Measurements from ENCODE around the gene RPTOR.
"Not testable (repeated sequence)": the region's sequence is repeated elsewhere in the genome, so short reads cannot be mapped to it uniquely, and the experiment has no call there.

The RPTOR gene

DNA sequence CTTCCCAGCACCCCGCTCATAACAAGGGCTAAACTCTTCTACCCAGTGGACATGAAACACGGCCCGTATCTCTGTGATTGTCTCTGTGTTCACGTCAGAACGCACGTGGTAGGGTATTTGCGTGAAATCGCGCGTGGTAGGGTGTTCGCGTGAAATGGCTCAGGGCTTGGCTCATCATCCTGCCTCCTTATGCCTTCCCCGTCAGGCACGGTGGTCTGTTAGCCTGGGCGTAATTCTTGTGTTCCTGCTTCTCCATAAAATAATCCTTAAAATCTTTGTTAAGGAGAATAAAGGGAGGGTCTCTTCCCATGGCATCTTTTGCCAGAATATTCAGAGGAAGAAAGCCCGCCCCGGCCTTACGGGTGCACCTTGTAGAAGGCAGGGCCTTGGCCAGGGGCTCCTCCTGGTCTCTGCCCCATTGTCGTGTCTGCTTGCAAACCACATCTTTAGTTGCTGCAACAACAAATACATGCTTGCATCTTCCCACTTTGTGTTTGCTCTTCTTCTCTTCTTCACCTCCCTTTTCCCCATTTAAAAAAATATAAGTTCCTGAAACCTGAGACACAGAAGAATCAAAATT is 330.3 kb downstream of the RPTOR start:
- no peak for DNase-seq
- TF ChIP-seq, protein P1, sequence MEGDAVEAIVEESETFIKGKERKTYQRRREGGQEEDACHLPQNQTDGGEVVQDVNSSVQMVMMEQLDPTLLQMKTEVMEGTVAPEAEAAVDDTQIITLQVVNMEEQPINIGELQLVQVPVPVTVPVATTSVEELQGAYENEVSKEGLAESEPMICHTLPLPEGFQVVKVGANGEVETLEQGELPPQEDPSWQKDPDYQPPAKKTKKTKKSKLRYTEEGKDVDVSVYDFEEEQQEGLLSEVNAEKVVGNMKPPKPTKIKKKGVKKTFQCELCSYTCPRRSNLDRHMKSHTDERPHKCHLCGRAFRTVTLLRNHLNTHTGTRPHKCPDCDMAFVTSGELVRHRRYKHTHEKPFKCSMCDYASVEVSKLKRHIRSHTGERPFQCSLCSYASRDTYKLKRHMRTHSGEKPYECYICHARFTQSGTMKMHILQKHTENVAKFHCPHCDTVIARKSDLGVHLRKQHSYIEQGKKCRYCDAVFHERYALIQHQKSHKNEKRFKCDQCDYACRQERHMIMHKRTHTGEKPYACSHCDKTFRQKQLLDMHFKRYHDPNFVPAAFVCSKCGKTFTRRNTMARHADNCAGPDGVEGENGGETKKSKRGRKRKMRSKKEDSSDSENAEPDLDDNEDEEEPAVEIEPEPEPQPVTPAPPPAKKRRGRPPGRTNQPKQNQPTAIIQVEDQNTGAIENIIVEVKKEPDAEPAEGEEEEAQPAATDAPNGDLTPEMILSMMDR (IDR thresholded peaks at IDR 0.05; ENCODE audit: low read depth, low read length): no peak
- Histone ChIP-seq H3K9me3 (no peaks in the 10 kb centered on the region), H3K27me3 (no peaks in the 10 kb centered on the region), H3K4me3 (ENCODE audit: low read depth, low read length) (no peak overlapping the region), H3K4me1 (peaks cover 5% of the 10 kb centered on the region; the same call in 1 of the 2 replicates), H3K36me3 (no peaks in the 10 kb centered on the region; the same call in 1 of the 2 replicates)

DNA sequence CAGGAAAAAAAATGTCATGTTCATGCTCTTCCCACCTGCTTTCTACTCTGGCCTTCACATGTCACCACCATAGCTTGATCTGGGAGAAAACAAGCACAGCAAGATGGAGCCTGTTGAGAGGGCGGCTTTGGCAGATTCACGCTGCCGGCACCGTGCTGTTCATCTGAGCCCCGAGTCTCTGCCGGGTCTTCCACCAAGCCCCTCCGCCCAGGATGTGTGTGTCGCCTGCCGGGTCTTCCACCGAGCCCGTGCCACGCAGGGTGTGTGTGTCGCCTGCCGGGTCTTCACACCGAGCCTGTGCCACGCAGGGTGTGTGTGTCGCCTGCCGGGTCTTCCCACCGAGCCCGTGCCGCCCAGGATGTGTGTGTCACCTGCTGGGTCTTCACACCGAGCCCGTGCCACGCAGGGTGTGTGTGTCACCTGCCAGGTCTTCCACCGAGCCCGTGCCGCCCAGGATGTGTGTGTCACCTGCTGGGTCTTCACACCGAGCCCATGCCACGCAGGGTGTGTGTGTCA is 330.9 kb downstream of the RPTOR start:
- not testable (repeated sequence) for H3K4me3 ChIP-seq (ENCODE audit: low read depth, low read length); H3K36me3 ChIP-seq; H3K4me1 ChIP-seq; H3K27me3 ChIP-seq; DNase-seq; H3K9me3 ChIP-seq

DNA sequence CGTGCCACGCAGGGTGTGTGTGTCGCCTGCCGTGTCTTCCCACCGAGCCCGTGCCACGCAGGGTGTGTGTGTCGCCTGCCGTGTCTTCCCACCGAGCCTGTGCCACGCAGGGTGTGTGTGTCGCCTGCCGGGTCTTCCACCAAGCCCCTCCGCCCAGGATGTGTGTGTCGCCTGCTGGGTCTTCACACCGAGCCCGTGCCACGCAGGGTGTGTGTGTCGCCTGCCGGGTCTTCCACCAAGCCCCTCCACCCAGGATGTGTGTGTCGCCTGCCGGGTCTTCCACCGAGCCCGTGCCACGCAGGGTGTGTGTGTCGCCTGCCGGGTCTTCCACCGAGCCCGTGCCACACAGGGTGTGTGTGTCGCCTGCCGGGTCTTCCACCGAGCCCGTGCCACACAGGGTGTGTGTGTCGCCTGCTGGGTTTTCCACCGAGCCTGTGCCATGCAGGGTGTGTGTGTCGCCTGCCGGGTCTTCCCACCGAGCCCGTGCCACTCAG is 331.9 kb downstream of the RPTOR start:
- H3K36me3 ChIP-seq; H3K4me3 ChIP-seq (ENCODE audit: low read depth, low read length); H3K9me3 ChIP-seq; H3K27me3 ChIP-seq; H3K4me1 ChIP-seq: not testable (repeated sequence)
- DNase-seq: peak; percentile 5

DNA sequence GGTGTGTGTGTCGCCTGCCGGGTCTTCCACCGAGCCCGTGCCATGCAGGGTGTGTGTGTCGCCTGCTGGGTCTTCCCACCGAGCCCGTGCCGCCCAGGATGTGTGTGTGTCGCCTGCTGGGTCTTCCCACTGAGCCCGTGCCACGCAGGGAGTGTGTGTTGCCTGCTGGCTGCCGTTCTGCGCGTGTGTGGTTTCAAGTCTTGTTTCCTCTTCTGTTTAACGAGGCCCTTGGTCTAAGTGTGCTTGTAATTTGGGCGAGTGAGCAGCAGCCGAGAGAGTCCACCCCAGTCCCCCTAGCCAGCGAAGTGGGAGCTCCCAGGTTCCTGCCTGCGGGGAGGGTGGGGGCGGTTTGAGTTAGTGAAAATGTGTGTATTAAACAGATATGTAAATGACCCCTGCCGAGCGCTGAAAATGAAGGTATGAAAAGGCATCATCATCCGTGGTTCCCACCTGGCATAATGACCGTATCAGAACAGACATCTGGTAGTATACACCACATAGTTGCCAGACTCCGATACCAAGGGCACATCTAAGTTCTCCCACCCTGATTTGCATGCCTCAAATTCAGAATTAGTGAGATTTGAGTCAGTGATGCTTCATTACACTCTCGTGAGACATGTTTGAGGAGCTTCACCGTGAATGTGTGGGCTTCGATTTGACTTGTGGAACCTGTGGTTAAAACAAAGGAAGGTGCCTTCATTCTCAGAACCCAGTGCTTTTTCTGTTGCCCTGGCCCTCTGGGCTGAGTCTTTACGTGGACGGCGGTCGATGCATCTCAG is 332.5 kb downstream of the RPTOR start:
- no peaks in the 10 kb centered on the region for H3K9me3 ChIP-seq
- H3K27me3 ChIP-seq: no peaks in the 10 kb centered on the region
- no peak for DNase-seq
- TF ChIP-seq, protein P1 (IDR thresholded peaks at IDR 0.05; ENCODE audit: low read depth, low read length): no peak
- peaks cover 5% of the 10 kb centered on the region; the same call in 1 of the 2 replicates for H3K4me1 ChIP-seq
- H3K36me3 ChIP-seq: no peaks in the 10 kb centered on the region; the same call in 1 of the 2 replicates
- H3K4me3 ChIP-seq (ENCODE audit: low read depth, low read length): no peak overlapping the region

DNA sequence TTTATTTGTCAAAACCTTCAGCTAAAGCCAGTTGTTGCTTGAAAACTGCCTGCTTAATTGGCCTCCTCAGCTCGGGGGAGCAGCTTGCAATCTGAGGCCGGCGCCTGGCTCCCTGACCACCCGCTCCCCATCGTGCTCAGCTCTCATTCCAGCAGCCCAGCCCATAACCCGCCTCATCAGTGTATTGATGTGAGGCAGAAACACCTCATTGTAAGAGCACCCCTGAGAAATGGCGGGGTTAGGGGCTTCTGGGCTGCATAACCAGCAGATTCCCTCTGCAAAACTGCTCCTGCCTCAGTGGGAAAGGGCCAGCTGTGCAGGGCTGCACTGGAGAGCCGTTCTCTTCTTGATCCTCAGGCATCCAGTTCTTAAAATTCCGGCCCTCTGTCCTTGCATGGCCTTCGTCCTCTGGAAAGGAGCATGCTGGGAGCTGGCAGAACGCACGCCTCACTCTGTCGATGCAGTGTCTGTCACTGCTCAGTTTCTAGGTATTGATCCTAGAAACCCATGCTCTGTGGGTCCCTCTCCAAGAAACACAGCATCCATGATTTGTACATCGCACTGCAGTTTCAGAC is 333.2 kb downstream of the RPTOR start:
- DNase-seq: no peak
- TF ChIP-seq, protein P1 (IDR thresholded peaks at IDR 0.05; ENCODE audit: low read depth, low read length): no peak
- Histone ChIP-seq H3K36me3 (no peaks in the 10 kb centered on the region; the same call in none of the 2 replicates), H3K27me3 (no peaks in the 10 kb centered on the region), H3K4me3 (ENCODE audit: low read depth, low read length) (no peak overlapping the region), H3K9me3 (no peaks in the 10 kb centered on the region), H3K4me1 (peaks cover 5% of the 10 kb centered on the region; the same call in 1 of the 2 replicates)

DNA sequence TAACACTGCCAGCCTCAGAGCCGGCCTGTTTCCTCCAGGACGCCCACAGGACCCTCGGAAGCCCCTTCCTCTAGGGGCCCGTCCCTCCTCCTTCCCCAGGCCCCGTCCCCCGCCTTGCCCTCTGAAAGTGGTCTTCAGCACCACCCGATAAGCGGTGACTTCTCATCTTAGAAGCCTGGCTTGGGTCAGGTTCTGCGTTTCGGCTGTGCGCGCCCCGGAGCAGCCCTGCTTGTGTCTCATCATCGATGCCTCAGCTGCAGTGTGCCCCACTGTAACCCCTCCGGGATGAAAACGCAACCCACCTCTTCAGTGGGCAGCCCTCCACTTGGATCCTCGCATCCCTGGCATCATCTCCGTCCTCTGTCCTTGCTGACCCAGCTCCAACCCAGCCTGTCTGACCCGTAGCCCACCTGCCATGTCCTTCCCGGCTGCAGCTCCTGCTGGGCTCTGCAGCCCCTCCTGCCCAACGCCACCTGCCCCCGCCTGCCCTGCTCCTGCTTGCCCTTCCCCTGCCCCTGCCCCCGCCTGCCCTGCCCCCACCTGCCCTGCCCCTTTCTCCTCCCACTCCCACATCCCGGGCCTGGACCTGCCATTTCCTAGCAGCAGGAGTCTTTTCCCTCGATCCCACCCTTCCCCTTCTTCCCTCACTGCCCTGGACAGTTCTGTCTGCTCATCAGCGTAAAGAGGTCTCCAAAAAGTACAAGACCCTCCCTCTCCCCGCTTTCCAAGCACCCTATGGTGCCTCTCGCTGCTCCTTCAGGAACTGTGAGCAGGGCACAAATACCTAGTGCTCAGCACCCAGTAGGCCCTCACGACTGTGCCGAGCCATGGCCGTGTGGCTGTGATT is 334.5 kb downstream of the RPTOR start:
- peaks cover 8% of the 10 kb centered on the region for H3K36me3 ChIP-seq
- no peak overlapping the region for H3K4me3 ChIP-seq (ENCODE audit: low read depth, low read length)
- H3K4me1 ChIP-seq: no peaks in the 10 kb centered on the region
- TF ChIP-seq, protein P1 (IDR thresholded peaks at IDR 0.05; ENCODE audit: low read depth, low read length): no peak
- H3K9me3 ChIP-seq: no peaks in the 10 kb centered on the region
- H3K27me3 ChIP-seq: no peaks in the 10 kb centered on the region
- DNase-seq: peak; percentile 5

Data from BE2C (cell line).